Measurements from ENCODE around the gene INHBA.

The INHBA gene

DNA sequence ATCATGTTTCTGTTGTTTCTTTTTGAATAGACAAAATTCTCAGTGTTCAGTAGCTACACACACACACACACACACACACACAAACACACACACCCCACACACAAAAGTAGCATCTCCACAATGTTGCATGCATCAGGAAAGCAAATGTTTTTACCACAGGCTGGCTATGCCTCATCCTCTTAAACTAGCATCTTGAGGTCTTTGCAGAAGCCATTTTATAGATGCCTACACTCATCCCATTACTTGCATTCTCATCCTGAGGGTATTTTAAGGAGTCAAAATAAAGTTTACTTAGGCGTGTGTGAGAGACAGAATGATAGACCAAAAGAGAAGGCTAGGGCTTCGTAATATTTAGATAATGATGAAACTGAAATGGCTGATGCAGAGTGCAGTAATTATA, 7.9 kb upstream of the INHBA start:
- no peak for DNase-seq

DNA sequence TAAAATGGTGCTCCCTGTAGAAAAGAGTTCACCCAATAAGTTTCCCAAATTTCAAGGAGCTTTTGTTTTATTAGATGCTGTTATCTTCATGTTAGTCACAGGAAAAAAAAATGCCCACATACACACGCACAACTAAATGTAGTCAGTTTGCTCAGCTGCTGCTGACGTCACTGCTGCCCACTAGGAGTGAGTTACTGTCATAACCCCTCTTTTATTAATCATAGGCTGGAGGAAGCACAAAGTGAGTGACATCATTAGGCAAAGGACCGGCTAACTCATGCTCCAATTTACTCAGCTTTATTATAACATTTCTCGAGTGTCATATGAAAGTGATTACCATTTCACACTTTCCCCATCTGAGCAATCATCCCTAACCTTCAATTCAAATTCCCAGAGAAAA, 6.7 kb upstream of the INHBA start:
- DNase-seq, result peak; percentile 92 to 97

GRCh38 chr7:41708581-41709358, 5.9 kb upstream of the INHBA start:
- DNase-seq, result peak in 1 of 2 donors; percentile 42

DNA sequence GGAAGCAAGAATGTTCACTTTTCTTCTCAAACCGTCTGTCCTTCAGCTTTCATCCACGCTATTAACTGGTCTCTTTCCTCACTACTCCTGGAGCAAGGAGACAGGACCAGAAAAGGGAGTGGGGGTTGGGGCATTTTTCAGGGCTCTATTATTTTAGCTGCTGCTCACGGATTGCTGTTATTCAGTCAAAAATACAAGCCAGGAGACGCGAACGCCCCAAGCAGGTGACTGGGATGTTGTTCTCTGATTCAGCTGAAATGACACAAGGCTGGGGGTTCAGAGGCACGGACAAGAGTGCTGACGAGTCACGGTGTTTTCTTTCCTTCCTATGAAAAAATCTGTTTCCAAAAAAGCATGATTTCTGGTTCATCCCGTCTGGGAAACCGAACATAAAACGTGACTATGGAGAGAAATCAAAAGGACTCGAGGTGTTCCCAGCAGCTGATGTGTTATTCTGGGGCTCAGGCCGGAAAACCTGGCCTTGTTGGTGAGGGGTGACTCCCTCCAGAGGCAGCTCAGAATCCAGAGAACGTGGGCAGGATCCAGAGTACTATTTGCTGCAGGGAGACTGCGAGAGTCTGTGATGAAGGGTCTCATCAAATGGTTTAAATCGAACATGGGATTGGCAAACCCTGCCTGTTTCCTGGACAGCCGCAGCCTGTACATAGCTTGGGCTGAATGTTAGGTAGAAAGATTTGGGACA, 3.5 kb upstream of the INHBA start:
- no peak for DNase-seq

DNA sequence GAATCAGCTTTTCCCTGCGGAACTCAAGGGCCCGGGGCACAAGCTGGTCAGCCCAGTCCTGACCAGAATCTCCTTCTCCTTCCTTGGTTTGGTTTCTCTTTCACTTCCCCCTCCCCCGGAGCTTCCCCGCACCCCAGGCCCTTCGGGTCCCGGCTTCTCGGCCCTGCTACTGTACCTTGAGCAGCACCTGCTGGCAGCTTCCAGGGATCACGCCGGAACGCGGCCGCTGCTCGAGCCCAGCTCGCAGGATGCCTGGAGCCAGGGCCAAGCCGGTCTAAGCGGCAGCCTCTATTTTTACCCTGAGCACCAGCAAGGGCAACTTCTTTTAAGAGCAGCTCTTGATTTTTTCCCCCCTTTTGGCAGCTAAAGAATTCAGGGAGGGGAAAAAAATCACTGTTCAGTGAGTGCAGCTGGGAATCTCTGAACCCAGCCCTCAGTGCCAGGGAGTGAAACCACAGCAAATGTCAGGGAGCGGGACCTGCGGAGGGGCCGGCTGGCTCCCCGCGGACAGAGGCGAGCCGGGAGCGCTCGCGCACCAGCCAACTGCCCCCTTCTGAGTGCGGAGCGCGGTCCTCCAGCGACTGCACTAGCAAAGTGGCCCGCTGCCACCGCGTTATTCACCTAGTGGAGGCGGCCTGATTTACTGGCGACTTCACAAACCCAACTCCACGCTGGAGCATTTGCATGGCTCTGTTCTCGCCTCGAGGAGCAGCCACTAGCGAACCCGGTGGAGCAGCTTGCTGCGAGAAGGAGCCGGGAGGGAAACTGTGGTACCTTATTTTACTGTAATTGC, 2.4 kb upstream of the INHBA start:
- peak; percentile 87 to 92 for DNase-seq

- peak in 1 of 2 donors; percentile 26 for DNase-seq
Observed at GRCh38 chr7:41701068-41701941, 1.6 kb downstream of the INHBA start.

DNA sequence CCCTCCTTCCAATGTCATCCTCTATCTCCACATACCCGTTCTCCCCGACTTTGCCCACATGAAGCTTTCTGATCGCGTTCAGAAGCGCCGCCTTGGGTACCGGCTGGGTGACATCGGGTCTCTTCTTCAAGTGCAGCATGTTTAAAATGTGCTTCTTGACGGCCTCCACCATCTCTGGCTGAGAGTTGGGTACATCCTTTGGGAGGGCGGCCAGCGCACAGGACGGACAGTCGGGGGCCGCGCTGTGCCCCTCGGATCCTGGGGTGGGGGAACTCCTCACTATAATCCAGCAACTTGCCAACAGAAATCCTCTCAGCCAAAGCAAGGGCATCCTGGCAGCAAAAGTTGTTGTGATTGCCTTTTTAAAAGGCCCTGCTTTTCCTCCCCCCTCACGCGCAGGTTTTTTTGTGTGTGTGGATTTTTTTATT, 2.8 kb downstream of the INHBA start:
- no peak for DNase-seq

DNA sequence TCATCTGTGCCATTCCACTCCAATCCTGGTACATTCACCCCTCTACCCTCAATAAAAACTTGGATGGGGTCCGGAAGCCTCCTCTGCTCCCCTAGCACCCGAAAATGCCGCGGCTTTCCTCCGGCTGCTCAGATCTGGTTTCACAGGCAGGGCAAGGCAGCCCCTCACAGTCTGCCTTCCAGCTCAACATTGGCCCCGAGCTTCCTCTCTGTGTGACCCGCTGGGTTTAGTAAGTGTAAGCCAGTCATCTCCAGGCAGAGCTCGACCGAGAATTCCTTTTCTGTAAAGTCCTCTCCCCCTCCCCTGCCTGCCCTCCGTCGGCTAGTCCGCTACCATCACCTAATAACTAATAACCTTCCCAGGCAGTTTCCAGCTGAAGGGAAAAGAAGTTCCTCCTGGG, 3.4 kb downstream of the INHBA start:
- peak in 1 of 2 donors; percentile 53 for DNase-seq

GRCh38 chr7:41698726-41699125, 4.2 kb downstream of the INHBA start:
- DNase-seq, result no peak

- DNase-seq, result no peak
Observed at GRCh38 chr7:41698114-41698513, 4.8 kb downstream of the INHBA start.

GRCh38 chr7:41696323-41696916, 6.5 kb downstream of the INHBA start:
- DNase-seq, result peak; percentile 56 to 86

DNA sequence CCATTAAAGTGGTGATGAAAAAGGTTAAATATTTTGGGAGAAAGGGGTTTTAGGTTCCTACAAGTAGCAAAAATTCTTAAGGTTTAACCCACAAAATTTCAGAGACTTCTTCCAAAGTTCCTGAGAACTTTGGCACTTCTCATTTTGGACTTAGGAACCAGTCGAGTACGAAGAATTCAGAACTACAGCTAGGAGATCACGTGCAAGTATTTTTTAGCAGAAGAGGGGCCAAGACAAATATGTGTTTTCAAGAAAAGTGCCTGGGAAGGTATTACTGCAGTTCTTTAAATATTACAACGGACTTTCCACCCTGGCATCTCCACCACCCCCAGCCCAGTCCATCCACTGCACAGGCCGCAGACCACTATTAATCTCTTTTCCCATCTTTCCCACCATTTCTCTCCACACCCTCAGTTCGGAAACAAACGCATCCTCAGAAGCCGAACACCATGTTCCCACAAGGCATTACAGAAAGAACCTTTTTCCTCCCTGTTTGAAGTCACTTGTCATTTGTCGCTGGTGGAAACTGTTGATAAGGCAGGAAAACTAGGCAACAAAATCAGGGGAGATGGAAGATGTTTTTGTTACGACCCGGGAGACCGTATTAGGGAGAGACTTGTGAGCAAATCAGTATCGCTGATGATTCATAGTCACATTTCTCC, 7.1 kb downstream of the INHBA start:
- no peak for DNase-seq

DNA sequence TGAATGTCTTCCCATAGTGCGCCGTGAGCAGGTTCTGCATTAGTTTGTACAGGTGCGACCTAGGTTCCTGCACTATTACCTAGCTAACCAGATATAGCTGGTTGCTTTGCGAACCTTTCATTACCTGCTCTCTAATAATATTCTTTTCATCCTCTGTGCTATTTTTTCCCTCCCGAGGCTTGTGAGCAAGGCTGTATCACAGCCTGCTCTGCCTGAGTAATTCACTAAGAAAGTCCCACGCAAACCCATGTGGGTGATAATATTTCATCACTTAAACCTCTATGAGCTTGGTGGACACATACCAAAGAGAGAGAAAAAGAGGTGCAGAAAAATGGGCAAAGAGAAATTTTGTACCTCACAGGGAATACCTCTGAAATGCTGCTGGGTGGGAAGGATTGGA, 8.4 kb downstream of the INHBA start:
- DNase-seq, result peak; percentile 48 to 71

DNA sequence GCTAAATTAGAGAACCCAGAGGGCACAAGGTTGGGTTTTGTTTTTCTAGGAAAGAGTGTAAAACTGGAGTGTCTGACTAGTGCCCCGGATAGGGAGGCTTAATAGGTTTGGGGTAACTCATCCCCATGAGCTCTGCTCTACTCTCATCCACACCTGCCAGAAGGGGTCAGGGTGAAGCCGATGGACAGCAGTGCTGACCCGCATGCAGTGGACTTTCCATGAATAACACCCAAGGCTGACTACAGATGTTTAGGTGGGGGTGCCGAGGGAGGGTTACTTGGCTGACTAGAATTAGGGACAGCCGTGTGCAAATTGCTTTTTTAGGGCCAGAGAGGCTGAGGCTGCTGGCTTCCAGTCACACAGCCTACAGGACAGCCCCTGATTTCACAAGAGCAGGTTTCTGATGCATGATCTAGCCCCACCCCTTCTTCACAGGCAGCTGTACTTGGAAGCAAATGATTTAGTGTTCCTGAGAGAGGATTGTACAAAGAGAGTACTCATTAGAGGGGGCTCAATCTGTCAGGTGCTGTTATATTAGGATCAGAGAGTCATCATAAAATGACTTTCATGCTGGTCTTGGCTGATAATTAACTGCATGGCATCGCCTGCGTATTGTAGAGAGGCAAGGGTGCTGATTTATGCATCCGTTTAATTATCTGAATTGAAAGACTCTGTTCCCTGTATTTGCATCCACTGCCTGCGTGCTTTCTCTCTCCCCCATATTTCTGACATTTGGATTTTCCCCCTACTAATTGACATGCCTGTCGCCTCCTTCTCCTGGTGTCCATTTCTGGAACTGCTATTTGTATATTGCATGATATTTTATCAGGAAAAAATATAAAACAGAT, 9.5 kb downstream of the INHBA start:
- DNase-seq, result peak; percentile 63 to 70

DNA sequence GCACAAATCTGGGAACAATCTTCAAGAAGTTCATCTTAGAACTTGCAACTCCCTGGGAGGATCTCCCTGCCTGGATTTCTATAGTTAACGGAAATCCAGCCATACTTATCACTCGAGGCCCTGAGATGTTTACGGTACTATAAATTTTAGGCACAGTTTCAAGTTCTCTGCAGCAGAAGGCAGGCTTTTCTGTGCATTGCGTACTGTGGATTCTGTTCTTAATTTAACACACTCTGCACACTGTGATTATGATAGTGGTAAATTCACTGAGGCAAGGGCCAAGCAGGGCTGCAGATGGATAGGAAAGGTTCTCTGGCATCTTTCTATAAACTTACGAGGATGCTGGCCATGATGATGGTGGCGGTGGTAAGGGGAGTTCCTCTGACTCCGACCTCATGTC, 10.6 kb downstream of the INHBA start:
- no peak for DNase-seq

GRCh38 chr7:41691286-41692190, 11.4 kb downstream of the INHBA start:
- DNase-seq, result no peak

DNA sequence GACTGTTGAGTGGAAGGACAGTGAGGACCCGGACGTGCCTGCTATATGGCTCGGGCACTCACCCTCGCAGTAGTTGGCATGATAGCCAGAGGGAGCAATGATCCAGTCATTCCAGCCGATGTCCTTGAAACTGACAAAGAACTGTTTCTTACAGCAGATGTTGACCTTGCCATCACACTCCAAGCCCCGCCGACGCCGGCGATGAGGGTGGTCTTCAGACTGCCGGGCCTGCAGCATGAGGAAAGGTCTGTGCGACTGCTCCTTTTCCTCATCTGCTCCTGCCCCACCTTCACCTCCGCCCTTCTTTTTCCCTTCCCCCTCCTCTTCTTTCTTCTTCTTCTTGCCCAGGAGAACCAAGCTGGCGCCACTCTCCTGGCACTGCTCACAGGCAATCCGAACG, 13.1 kb downstream of the INHBA start:
- DNase-seq, result peak in 1 of 2 donors; percentile 3

GRCh38 chr7:41688906-41689305, 14.0 kb downstream of the INHBA start:
- peak in 1 of 2 donors; percentile 13 for DNase-seq

DNA sequence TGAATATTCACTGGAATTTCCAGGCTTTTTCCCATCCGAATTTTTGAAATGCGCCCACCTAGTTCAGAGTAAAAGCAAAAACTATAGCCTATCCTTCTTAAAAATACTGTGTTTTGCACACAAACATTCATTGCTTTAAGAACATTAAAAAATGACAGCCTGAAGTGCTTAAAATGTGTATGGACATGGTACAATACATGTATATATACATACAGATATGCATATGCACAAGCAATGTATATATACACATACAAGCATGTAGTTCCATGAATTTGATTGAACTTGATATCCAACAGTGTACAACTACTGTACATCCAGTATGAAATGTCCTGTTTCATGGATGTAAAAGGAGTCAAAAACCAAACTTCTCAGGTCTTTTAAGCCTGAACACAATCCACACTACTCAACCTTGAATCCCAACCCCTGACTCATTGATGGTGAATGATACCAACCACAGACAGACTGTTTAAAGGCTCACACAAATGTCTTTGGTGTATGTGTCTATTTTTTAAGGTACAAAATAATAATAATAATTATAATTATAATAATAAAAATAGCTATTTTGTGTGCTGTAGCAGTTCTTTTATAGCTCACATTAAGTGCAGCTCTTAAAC, 14.8 kb downstream of the INHBA start:
- DNase-seq, result peak in 1 of 2 donors; percentile 24

Data from inflammatory macrophage treated with lipopolysaccharide for 1 hour (primary cell).